Dermis microvascular lymphatic vessel endothelial cell (primary cell): Measurements from ENCODE around the gene MYO1F. TPM values are rescaled to one million over a fixed set of nuclear protein-coding genes. Genes with fewer than 3 reads are reported as not detected.
"Not testable (repeated sequence)": the region's sequence is repeated elsewhere in the genome, so short reads cannot be mapped to it uniquely, and the experiment has no call there.

Experiments
- DNase-seq, 2 donors: peaks; one replicate each; pipeline versions ENCODE4 v3.0.0 to v3.0.0-alpha.2; 2010; ENCODE audit warnings: low read depth in 2 of 2
- total RNA-seq: library from RNA; depleted of rRNA; stranded (reverse); fragments of >200 nt; gene quantifications from 2 replicates; pipeline ENCODE4 v1.2.1, GENCODE V29; 2014

The MYO1F gene
- total RNA-seq, 1 donor from 2014 or later: 0.13 TPM

GRCh38 chr19:8600064-8600463 lies 22.8 kb upstream of the MYO1F start:
- DNase-seq: no peak

- DNase-seq: no peak
These were observed 18.9 kb upstream of the MYO1F start for GRCh38 chr19:8596168-8596567.

GRCh38 chr19:8595651-8596050 lies 18.4 kb upstream of the MYO1F start:
- DNase-seq: no peak

GRCh38 chr19:8593931-8594330 lies 16.7 kb upstream of the MYO1F start:
- DNase-seq: no peak

GRCh38 chr19:8592231-8593009 lies 15.2 kb upstream of the MYO1F start:
- peak; percentile 86 to 90 for DNase-seq

GRCh38 chr19:8589177-8589714 lies 12.0 kb upstream of the MYO1F start:
- no peak for DNase-seq

- DNase-seq: peak in 1 of 2 donors; percentile 29
These were observed 8.9 kb upstream of the MYO1F start for GRCh38 chr19:8585894-8586750.

- no peak for DNase-seq
These were observed 8.0 kb upstream of the MYO1F start for GRCh38 chr19:8584965-8585893.

- peak; percentile 38 to 72 for DNase-seq
These were observed 3.6 kb upstream of the MYO1F start for GRCh38 chr19:8580710-8581281.

GRCh38 chr19:8578642-8579265 lies 1.5 kb upstream of the MYO1F start:
- peak; percentile 25 to 60 for DNase-seq

GRCh38 chr19:8577741-8578140 lies 499 bp upstream of the MYO1F start:
- DNase-seq: no peak

GRCh38 chr19:8576273-8576993 lies 809 bp downstream of the MYO1F start:
- no peak for DNase-seq

GRCh38 chr19:8575467-8575997 lies 1.7 kb downstream of the MYO1F start:
- no peak for DNase-seq

GRCh38 chr19:8574619-8574922 lies 2.7 kb downstream of the MYO1F start:
- not testable (repeated sequence) for DNase-seq

GRCh38 chr19:8573316-8573715 lies 3.9 kb downstream of the MYO1F start:
- no peak for DNase-seq

GRCh38 chr19:8571006-8571411 lies 6.2 kb downstream of the MYO1F start:
- DNase-seq: peak in 1 of 2 donors; percentile 25

GRCh38 chr19:8569066-8569771 lies 8.0 kb downstream of the MYO1F start:
- peak in 1 of 2 donors; percentile 32 for DNase-seq

GRCh38 chr19:8567522-8568172 lies 9.6 kb downstream of the MYO1F start:
- no peak for DNase-seq
